AG09319 (cell line): Measurements from ENCODE around the gene SELENOO.

Source experiments
- DNase-seq: peaks from one replicate; pipeline ENCODE4 v3.0.0-alpha.2; 2010; ENCODE audit warnings: low read depth; ENCODE audit errors: extremely low read depth
- CTCF ChIP-seq: IDR thresholded peaks from 2 replicates; pipeline ENCODE4 v1.5.1; 2011; ENCODE audit warnings: low read depth, mild to moderate bottlenecking, inconsistent platforms, low read length, moderate library complexity

Gene SELENOO

GRCh38 chr22:50244420-50245213 is 43.8 kb downstream of the SELENOO start, which contains the start of gene TUBGCP6:
Gene TUBGCP6 (minus strand): TSS chr22:50245023. CDS start chr22:50244459, 564 bp downstream.
- DNase-seq: peak; percentile 51

GRCh38 chr22:50245214-50246072 is 44.6 kb downstream of the SELENOO start:
- no peak for TF ChIP-seq CTCF

More at GRCh38 chr22:50244420-50245213, 43.8 kb downstream of the SELENOO start, which contains the start of gene TUBGCP6:
- TF ChIP-seq CTCF: peak; percentile 7

GRCh38 chr22:50246242-50247175 is 45.7 kb downstream of the SELENOO start:
- no peak for DNase-seq
- TF ChIP-seq CTCF: no peak

More at GRCh38 chr22:50245214-50246072, 44.6 kb downstream of the SELENOO start:
- DNase-seq: no peak

- no peak for TF ChIP-seq CTCF
- DNase-seq: no peak
Measured at GRCh38 chr22:50247748-50248147, 46.9 kb downstream of the SELENOO start.

GRCh38 chr22:50248196-50249081 is 47.6 kb downstream of the SELENOO start:
- TF ChIP-seq CTCF: no peak
- no peak for DNase-seq
